ENCODE measurements around the gene WSB1.
"Not testable (repeated sequence)": the region's sequence is repeated elsewhere in the genome, so short reads cannot be mapped to it uniquely, and the experiment has no call there.

Gene WSB1

GRCh38 chr17:27293898-27294688 lies at the start of gene WSB1:
WSB1 (plus strand) TSS chr17:27294114; CDS start chr17:27294396, 282 bp downstream.
- DNase-seq: peak; percentile 88 to 91

- no peak for DNase-seq
Measured at GRCh38 chr17:27244491-27245223, 49.3 kb upstream of the WSB1 start.

- DNase-seq: peak; percentile 7 to 26
Measured at GRCh38 chr17:27245230-27245696, 48.7 kb upstream of the WSB1 start.

- DNase-seq: no peak
Measured at GRCh38 chr17:27246537-27246936, 47.4 kb upstream of the WSB1 start.

- DNase-seq: no peak
Measured at GRCh38 chr17:27247071-27247957, 46.6 kb upstream of the WSB1 start.

- no peak for DNase-seq
Measured at GRCh38 chr17:27247958-27248342, 46.0 kb upstream of the WSB1 start.

- not testable (repeated sequence) for DNase-seq
Measured at GRCh38 chr17:27250791-27251190, 43.1 kb upstream of the WSB1 start.

- DNase-seq: not testable (repeated sequence)
Measured at GRCh38 chr17:27254802-27255201, 39.1 kb upstream of the WSB1 start.

- no peak for DNase-seq
Measured at GRCh38 chr17:27256225-27257030, 37.5 kb upstream of the WSB1 start.

- DNase-seq: no peak
Measured at GRCh38 chr17:27257031-27257357, 36.9 kb upstream of the WSB1 start.

GRCh38 chr17:27259356-27259755 lies 34.6 kb upstream of the WSB1 start:
- no peak for DNase-seq

GRCh38 chr17:27263386-27263785 lies 30.5 kb upstream of the WSB1 start:
- no peak for DNase-seq

GRCh38 chr17:27264068-27264812 lies 29.7 kb upstream of the WSB1 start:
- no peak for DNase-seq

- DNase-seq: no peak
Measured at GRCh38 chr17:27265333-27265732, 28.6 kb upstream of the WSB1 start.

- no peak for DNase-seq
Measured at GRCh38 chr17:27266228-27266627, 27.7 kb upstream of the WSB1 start.

GRCh38 chr17:27268394-27269085 lies 25.4 kb upstream of the WSB1 start:
- DNase-seq: no peak

GRCh38 chr17:27269201-27269600 lies 24.7 kb upstream of the WSB1 start:
- no peak for DNase-seq

- no peak for DNase-seq
Measured at GRCh38 chr17:27269974-27270373, 23.9 kb upstream of the WSB1 start.

GRCh38 chr17:27276653-27277156 lies 17.2 kb upstream of the WSB1 start:
- no peak for DNase-seq

- not testable (repeated sequence) for DNase-seq
Measured at GRCh38 chr17:27279132-27279531, 14.8 kb upstream of the WSB1 start.

GRCh38 chr17:27280527-27280926 lies 13.4 kb upstream of the WSB1 start:
- no peak for DNase-seq

Data from stimulated activated CD4-positive, alpha-beta T cell treated with anti-CD3 and anti-CD28 coated beads, Interleukin-4, amount 100 ng/mL, for 4 hours (primary cell).